Measurements from ENCODE around the gene TRPC4AP. TPM values are rescaled to one million over a fixed set of nuclear protein-coding genes. Genes with fewer than 3 reads are reported as not detected.
A peak's percentile ranks its signal among the peaks of the same experiment; 100 is the strongest.

The TRPC4AP gene
- total RNA-seq, 1 donor from 2014 or later: 30.3 TPM

DNA sequence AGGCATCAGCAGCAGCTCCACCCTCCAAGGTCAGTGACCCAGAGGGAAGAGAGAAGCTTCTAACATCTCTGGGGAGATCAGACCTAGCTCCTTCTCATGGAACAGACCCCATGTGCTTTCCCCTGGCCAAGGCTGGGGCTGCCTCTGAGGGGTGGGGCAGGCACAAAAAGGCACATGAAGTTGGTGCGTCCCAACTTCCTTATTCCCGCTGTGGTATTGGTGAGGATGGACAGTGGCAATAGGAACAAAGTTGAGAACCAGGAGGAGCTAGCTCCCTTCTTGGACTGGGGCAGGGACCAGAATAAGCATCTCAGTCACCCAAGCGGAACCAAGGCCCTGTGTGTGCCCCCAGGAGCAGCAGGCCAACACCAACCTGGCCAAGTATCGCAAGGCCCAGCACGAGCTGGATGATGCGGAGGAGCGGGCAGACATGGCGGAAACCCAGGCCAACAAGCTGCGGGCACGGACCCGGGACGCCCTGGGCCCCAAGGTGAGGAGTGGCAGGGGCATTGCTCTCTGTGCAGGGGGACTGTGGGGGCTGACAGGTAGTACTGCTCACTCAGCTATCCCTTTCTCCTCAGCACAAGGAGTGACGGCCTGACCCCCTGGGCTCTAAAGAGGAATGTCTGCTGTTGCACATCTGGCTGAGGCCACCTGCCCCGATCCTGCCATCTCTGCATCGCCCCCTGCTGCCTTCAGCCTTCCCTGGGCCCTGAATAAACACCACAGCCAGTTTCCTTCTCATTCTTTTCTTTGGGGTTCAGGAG, 90.8 kb downstream of the TRPC4AP start:
- Histone ChIP-seq H3K36me3 (ENCODE audit: control insufficient read depth, insufficient read depth, low read length) (peaks cover 37% of the 10 kb centered on the region), H3K4me3 (ENCODE audit: low read depth, low read length) (no peak overlapping the region), H3K27me3 (ENCODE audit: control insufficient read depth, insufficient read depth, low read length) (no peaks in the 10 kb centered on the region)
- FAIRE-seq (peak; percentile 23), DNase-seq (ENCODE audit: low read depth) (no peak)
- TF ChIP-seq, protein P1, sequence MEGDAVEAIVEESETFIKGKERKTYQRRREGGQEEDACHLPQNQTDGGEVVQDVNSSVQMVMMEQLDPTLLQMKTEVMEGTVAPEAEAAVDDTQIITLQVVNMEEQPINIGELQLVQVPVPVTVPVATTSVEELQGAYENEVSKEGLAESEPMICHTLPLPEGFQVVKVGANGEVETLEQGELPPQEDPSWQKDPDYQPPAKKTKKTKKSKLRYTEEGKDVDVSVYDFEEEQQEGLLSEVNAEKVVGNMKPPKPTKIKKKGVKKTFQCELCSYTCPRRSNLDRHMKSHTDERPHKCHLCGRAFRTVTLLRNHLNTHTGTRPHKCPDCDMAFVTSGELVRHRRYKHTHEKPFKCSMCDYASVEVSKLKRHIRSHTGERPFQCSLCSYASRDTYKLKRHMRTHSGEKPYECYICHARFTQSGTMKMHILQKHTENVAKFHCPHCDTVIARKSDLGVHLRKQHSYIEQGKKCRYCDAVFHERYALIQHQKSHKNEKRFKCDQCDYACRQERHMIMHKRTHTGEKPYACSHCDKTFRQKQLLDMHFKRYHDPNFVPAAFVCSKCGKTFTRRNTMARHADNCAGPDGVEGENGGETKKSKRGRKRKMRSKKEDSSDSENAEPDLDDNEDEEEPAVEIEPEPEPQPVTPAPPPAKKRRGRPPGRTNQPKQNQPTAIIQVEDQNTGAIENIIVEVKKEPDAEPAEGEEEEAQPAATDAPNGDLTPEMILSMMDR (IDR thresholded peaks at IDR 0.05; ENCODE audit: insufficient read depth, low read length, severe bottlenecking): peak; percentile 37

DNA sequence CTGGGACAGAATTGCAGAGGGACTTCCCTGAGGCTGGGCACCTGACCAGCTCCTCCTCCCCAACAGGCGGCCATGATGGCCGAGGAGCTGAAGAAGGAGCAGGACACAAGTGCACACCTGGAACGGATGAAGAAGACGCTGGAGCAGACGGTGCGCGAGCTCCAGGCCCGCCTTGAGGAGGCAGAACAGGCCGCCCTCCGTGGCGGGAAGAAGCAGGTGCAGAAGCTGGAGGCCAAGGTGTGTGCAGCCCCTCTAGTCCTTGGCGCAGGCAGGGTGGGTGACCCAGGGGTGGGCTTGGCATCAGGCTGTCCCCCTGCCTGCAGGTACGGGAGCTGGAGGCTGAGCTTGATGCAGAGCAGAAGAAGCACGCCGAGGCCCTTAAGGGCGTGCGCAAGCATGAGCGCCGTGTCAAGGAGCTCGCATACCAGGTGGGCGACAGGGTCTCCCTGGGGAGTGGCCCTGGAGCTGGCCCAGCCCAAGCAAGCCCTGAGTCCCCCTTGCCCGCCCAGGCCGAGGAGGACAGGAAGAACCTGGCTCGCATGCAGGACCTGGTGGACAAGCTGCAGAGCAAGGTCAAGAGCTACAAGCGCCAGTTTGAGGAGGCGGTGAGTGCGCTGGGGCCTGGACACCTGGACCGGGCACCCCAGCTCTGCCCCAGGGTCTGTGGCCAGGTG, 91.5 kb downstream of the TRPC4AP start:
- FAIRE-seq (no peak), DNase-seq (ENCODE audit: low read depth) (no peak)
- Histone ChIP-seq H3K36me3 (ENCODE audit: control insufficient read depth, insufficient read depth, low read length) (peaks cover 36% of the 10 kb centered on the region), H3K4me3 (ENCODE audit: low read depth, low read length) (no peak overlapping the region), H3K27me3 (ENCODE audit: control insufficient read depth, insufficient read depth, low read length) (no peaks in the 10 kb centered on the region)
- TF ChIP-seq, protein P1 (IDR thresholded peaks at IDR 0.05; ENCODE audit: insufficient read depth, low read length, severe bottlenecking): no peak

DNA sequence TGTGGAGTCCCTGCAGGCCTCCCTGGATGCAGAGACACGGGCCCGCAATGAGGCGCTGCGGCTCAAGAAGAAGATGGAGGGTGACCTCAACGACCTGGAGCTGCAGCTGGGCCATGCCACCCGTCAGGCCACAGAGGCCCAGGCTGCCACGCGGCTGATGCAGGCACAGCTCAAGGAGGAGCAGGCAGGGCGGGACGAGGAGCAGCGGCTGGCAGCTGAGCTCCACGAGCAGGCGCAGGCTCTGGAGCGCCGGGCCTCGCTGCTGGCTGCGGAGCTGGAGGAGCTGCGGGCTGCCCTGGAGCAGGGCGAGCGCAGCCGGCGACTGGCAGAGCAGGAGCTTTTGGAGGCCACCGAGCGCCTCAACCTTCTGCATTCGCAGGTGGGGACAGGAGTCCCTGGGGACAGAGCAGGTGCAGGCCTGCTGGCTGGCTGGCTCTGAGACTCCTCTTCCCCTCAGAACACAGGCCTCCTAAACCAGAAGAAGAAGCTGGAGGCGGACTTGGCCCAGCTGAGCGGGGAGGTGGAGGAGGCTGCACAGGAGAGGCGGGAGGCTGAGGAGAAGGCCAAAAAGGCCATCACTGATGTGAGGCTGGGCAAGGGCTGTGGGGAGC, 92.2 kb downstream of the TRPC4AP start:
- TF ChIP-seq, protein P1 (IDR thresholded peaks at IDR 0.05; ENCODE audit: insufficient read depth, low read length, severe bottlenecking): no peak
- DNase-seq (ENCODE audit: low read depth) (no peak), FAIRE-seq (no peak)
- H3K4me3 ChIP-seq (ENCODE audit: low read depth, low read length): no peak overlapping the region
- no peaks in the 10 kb centered on the region for H3K27me3 ChIP-seq (ENCODE audit: control insufficient read depth, insufficient read depth, low read length)
- H3K36me3 ChIP-seq (ENCODE audit: control insufficient read depth, insufficient read depth, low read length): peaks cover 37% of the 10 kb centered on the region

DNA sequence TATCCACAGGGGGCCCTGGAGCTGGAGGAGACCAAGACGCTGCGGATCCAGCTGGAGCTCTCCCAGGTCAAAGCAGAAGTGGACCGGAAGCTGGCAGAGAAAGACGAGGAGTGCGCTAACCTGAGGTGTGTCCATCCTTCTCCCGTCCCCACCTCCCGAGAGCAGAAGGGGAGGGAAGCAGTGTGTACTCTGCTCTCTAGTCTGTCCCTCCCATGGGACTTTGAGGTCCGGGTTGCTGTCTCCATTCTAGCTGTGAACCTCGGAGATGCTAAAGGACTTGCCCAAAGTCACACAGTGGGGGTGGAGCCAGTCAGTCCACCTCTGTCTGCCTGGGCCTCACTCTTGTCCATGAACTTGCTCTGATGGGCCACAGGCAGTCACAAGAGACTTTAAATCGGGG, 92.8 kb downstream of the TRPC4AP start:
- TF ChIP-seq, protein P1 (IDR thresholded peaks at IDR 0.05; ENCODE audit: insufficient read depth, low read length, severe bottlenecking): no peak
- DNase-seq (ENCODE audit: low read depth) (no peak), FAIRE-seq (peak; percentile 13)
- no peak overlapping the region for H3K4me3 ChIP-seq (ENCODE audit: low read depth, low read length)
- no peaks in the 10 kb centered on the region for H3K27me3 ChIP-seq (ENCODE audit: control insufficient read depth, insufficient read depth, low read length)
- H3K36me3 ChIP-seq (ENCODE audit: control insufficient read depth, insufficient read depth, low read length): peaks cover 31% of the 10 kb centered on the region

DNA sequence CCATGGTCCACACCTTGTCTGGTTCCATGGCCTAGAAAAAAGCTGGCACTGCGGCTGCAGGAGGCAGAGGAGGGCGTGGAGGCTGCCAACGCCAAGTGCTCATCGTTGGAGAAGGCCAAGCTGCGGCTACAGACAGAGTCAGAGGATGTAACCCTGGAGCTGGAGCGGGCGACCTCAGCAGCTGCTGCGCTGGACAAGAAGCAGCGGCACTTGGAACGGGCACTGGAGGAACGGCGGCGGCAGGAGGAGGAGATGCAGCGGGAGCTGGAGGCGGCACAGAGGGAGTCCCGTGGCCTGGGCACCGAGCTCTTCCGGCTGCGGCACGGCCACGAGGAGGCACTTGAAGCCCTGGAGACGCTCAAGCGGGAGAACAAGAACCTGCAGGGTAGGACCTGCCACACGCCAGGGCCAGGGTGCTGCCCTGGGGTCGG, 93.6 kb downstream of the TRPC4AP start:
- Histone ChIP-seq H3K4me3 (ENCODE audit: low read depth, low read length) (no peak overlapping the region), H3K27me3 (ENCODE audit: control insufficient read depth, insufficient read depth, low read length) (no peaks in the 10 kb centered on the region), H3K36me3 (ENCODE audit: control insufficient read depth, insufficient read depth, low read length) (peaks cover 30% of the 10 kb centered on the region)
- no peak for DNase-seq (ENCODE audit: low read depth)
- no peak for FAIRE-seq
- TF ChIP-seq, protein P1 (IDR thresholded peaks at IDR 0.05; ENCODE audit: insufficient read depth, low read length, severe bottlenecking): no peak
